Fibroblast of peridontal ligament (primary cell): ENCODE results near the gene GOLGA8K.
"Not testable (repeated sequence)": the region's sequence is repeated elsewhere in the genome, so short reads cannot be mapped to it uniquely, and the experiment has no call there.

Source experiments
- DNase-seq: peaks from one replicate; pipeline ENCODE4 v3.0.0-alpha.2; 2010; ENCODE audit errors: extremely low read depth

The GOLGA8K gene

GRCh38 chr15:32352748-32353147, 50.3 kb downstream of the GOLGA8K start:
- not testable (repeated sequence) for DNase-seq

GRCh38 chr15:32350563-32351220, 52.4 kb downstream of the GOLGA8K start:
- DNase-seq = not testable (repeated sequence)

DNA sequence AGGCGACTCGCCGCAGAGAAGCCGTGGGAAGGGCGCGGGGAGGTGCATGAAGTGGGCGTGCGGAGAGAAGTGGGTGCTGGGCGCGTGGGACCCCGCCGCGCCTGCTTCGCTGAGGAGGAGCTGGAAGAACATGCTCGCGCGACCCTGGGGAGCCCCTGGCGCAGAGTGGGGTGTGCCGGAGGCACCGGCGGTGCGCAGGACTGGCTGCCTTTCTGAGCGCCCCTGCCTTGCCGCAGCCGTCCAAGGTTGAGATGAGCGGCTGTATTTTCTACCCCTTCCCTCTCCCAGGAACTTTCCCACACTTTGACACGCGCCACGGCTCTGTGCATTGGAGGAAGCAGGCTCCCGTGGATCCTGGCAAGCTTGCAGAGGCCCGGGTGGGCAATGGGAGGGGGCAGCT, 56.1 kb downstream of the GOLGA8K start:
- DNase-seq = not testable (repeated sequence)

- DNase-seq = not testable (repeated sequence)
Measured at GRCh38 chr15:32345978-32346547, 57.0 kb downstream of the GOLGA8K start.

- DNase-seq = not testable (repeated sequence)
Measured at GRCh38 chr15:32343921-32344320, 59.2 kb downstream of the GOLGA8K start.
